ENCODE measurements around the gene NUMBL. TPM values are rescaled to one million over a fixed set of nuclear protein-coding genes. Genes with fewer than 3 reads are reported as not detected.
A peak's percentile ranks its signal among the peaks of the same experiment; 100 is the strongest.

Gene NUMBL
- total and polyA plus RNA-seq, 2 of the 4 experiments (the other 2 are of a cell fraction) = 6.3 to 29.0 TPM

DNA sequence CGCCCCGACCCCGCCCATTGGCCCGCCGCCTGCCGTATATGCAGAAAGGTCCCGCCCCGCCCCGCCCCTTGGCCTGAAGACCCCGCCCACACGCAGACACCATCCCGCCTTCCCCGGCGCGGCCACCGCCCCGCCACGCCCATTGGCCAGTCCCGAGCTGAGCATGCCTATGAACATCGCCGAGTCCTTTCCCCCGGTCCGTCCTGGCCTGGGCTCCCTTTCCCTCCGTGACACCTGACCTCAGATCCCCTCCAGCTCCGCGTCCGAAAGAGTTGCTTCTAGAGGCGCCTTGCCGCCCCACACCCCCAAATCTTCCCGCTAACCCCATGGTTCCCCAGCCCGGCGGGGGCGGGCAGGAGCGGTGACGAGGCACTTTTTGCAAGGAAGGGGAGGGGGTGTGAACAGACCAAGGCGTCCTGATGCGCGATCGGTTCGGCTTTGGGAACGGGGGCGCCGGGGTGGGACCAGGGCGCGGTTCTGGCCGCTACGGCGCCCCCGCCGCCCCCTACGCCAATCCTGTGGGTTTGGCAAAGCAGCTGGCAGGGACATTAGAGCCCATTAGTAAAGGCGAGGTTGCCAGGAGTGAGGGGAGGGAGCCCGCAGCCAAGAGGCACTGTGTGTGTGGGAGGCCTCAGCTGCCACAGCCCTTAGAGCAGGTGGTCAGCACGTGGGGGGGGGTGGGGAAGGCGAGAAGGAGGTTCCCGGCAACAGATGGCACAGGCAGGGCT lies 406 bp upstream of the NUMBL start (continued):
- no peak for TF ChIP-seq RAD21 (IDR thresholded peaks at IDR 0.05; ENCODE audit: low read length)
- TF ChIP-seq CEBPB (IDR thresholded peaks at IDR 0.05; ENCODE audit: low read depth, low read length) = no peak
- TF ChIP-seq BHLHE40 (IDR thresholded peaks at IDR 0.05; ENCODE audit: low read depth, low read length) = peak; percentile 89

DNA sequence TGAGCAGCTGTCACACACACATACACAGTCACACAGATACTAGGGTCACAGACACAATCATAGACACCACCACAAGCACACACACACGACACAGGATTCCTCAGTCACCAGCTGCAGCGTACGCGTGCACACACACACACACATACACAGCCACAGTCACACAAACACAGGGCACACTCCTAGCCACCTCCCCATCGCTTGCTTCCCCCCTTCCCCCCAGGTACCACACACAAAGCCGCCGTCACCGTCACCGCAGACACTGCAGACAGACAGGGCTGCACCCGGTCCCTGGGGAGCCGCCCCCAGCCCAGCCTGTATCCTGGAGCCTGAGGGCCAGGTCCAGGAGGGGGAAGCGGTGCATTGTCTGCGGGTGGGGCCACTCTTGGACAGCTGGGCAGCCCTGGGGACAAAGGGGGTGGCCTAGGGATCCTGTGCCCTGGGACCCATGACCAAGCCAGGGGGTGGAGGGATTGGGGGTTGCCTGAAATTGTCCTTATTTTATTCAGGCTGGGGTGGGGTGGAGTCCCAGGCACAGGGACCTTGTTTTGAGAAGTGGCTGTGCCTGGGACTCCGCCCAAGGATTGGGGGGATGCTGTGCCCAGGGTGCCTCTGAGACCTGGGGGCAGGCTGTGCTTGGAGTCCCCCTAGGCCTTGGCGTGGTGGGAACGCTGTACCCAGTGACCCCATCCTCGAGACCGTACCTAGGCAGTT lies 957 bp downstream of the NUMBL start:
- H2BK15ac ChIP-seq (ENCODE audit: low read depth, low read length) = peak overlapping the region; percentile 88; the same call in 1 of the 3 replicates
- H3K18ac ChIP-seq (ENCODE audit: low read depth, low read length) = peak overlapping the region; percentile 94
- H3K36me3 ChIP-seq (ENCODE audit: control insufficient read depth, insufficient read depth, low read length) = peaks cover 35% of the 10 kb centered on the region
- peak overlapping the region; percentile 100 for H3K23ac ChIP-seq (ENCODE audit: low read depth, low read length)
- ChIA-PET CTCF (no interaction called here), POLR2A (ENCODE audit: unreplicated experiment) (no interaction called here)
- WGBS, 2 experiments (ENCODE audit: extremely low coverage in 2 of 2, insufficient read length in 1 of 2) = 2% methylated on average over 9 of the region's 18 CpGs; no CpG with 5 or more reads in 1 of the 2 experiments
- peak overlapping the region; percentile 99 for H4K91ac ChIP-seq (ENCODE audit: insufficient read depth, low read depth, low read length)
- H3K4me3 ChIP-seq (ENCODE audit: insufficient read depth, low read depth, low read length) = peak overlapping the region; percentile 95
- H4K20me1 ChIP-seq (ENCODE audit: insufficient read depth, low read length) = peaks cover 38% of the 10 kb centered on the region
- peak overlapping the region; percentile 89 for H3K27ac ChIP-seq (ENCODE audit: insufficient read depth, low read length)
- peak overlapping the region; percentile 90 for H3K56ac ChIP-seq (ENCODE audit: extremely low read depth, insufficient read depth, low read length)
- H2AK5ac ChIP-seq (ENCODE audit: low read depth, low read length) = peak overlapping the region; percentile 100
- H2BK5ac ChIP-seq (ENCODE audit: low read depth, low read length, poor library complexity, severe bottlenecking) = peak overlapping the region; percentile 68
- intact Hi-C loops (cut with micrococcal nuclease) (loop anchor here (2.0 kb wide), 2 partner anchors 25 to 61 kb away; partner anchors contain the start of genes ACTMAP and SNRPA), dilution Hi-C loops (cut with HindIII; ENCODE audit: low sequenced_read_pairs, unreplicated experiment) (no loop called here), in situ Hi-C loops (cut with MboI; ENCODE audit: low sequenced_read_pairs) (no loop called here)
- peaks cover 26 to 57% of the 10 kb centered on the region in 2 experiments for H3K79me1 ChIP-seq (ENCODE audit: low read depth in 1 of 2, low read length in 2 of 2)
- H3K4me2 ChIP-seq (ENCODE audit: low read depth, low read length) = peak overlapping the region; percentile 98
- H2AK9ac ChIP-seq (replicated peaks; ENCODE audit: low read depth, low read length, poor library complexity) = peak overlapping the region; percentile 100
- peaks cover 33% of the 10 kb centered on the region for H3K9me1 ChIP-seq (ENCODE audit: insufficient read depth, low read length)
- peak overlapping the region; percentile 99 for H3K4ac ChIP-seq (ENCODE audit: low read depth, low read length)
- H3K27me3 ChIP-seq (ENCODE audit: control insufficient read depth, insufficient read depth, low read length) = no peaks in the 10 kb centered on the region
- TF ChIP-seq RCOR1 (IDR thresholded peaks at IDR 0.05; ENCODE audit: insufficient replicate concordance, low read length) (no peak), MAZ (IDR thresholded peaks at IDR 0.05; ENCODE audit: borderline replicate concordance, low read depth, low read length) (0 out of 2 replicates have a peak, but pooled peaks have one; percentile 44), MXI1 (IDR thresholded peaks at IDR 0.05; ENCODE audit: borderline replicate concordance, low read depth, low read length) (peak; percentile 28; the same call in 1 of the 2 replicates), POLR2A (IDR thresholded peaks at IDR 0.05; ENCODE audit: low read depth, low read length) (peak; percentile 86)
- TF ChIP-seq, protein P1, sequence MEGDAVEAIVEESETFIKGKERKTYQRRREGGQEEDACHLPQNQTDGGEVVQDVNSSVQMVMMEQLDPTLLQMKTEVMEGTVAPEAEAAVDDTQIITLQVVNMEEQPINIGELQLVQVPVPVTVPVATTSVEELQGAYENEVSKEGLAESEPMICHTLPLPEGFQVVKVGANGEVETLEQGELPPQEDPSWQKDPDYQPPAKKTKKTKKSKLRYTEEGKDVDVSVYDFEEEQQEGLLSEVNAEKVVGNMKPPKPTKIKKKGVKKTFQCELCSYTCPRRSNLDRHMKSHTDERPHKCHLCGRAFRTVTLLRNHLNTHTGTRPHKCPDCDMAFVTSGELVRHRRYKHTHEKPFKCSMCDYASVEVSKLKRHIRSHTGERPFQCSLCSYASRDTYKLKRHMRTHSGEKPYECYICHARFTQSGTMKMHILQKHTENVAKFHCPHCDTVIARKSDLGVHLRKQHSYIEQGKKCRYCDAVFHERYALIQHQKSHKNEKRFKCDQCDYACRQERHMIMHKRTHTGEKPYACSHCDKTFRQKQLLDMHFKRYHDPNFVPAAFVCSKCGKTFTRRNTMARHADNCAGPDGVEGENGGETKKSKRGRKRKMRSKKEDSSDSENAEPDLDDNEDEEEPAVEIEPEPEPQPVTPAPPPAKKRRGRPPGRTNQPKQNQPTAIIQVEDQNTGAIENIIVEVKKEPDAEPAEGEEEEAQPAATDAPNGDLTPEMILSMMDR (conservative IDR thresholded peaks at IDR 0.05; ENCODE audit: low read depth, low read length) = no peak
- peak; percentile 1; the same call in 1 of the 2 replicates for ATAC-seq (ENCODE audit: low read depth)
- no TSS peak for BruUV-seq (replicated peaks)
- H4K5ac ChIP-seq (ENCODE audit: low read depth, low read length) = peak overlapping the region; percentile 97
- no peaks in the 10 kb centered on the region for H3K9me3 ChIP-seq (ENCODE audit: control insufficient read depth, insufficient read depth, low read length)
- H2AFZ ChIP-seq (replicated peaks; ENCODE audit: low read length, poor library complexity) = peak overlapping the region; percentile 88
- peak overlapping the region; percentile 49; the same call in 1 of the 2 replicates for H2BK20ac ChIP-seq (ENCODE audit: low read depth, low read length)
- H2BK120ac ChIP-seq (ENCODE audit: low read depth, low read length) = peak overlapping the region; percentile 84
- H3K4me1 ChIP-seq (ENCODE audit: control insufficient read depth, insufficient read depth, low read length) = peaks cover 17% of the 10 kb centered on the region
- no peak for DNase-seq
- H3K14ac ChIP-seq (replicated peaks; ENCODE audit: low read depth, low read length) = peak overlapping the region; percentile 99
- H4K8ac ChIP-seq (ENCODE audit: low read depth in 2 of 2, low read length in 2 of 2) = peak overlapping the region; percentile 68 to 81; a peak in 3 of 4 replicates
- H3K9ac ChIP-seq (ENCODE audit: low read depth, low read length) = peak overlapping the region; percentile 99
